ENCODE data around the gene ERICH6B.

The ERICH6B gene

GRCh38 chr13:45506811-45507210, 108.7 kb downstream of the ERICH6B start:
- DNase-seq (ENCODE audit: low spot score) = no peak

- DNase-seq (ENCODE audit: low spot score) = no peak
These were observed 111.9 kb downstream of the ERICH6B start for GRCh38 chr13:45503658-45504057.

- DNase-seq (ENCODE audit: low spot score) = no peak
These were observed 114.4 kb downstream of the ERICH6B start for GRCh38 chr13:45501175-45501526.

GRCh38 chr13:45500492-45501174, 114.9 kb downstream of the ERICH6B start:
- no peak for DNase-seq (ENCODE audit: low spot score)

- no peak for DNase-seq (ENCODE audit: low spot score)
These were observed 118.6 kb downstream of the ERICH6B start for GRCh38 chr13:45496942-45497341.

- DNase-seq (ENCODE audit: low spot score) = no peak
These were observed 123.0 kb downstream of the ERICH6B start for GRCh38 chr13:45492538-45492937.

Small RNA genes within 50 kb of the gene (small RNA-seq; reads per million reads assigned to genes)
- gene RNA5SP27 = 0 reads per million in 2 experiments
- gene TIMM9P3 = 0 reads per million in 2 experiments

Measured in SK-N-DZ (cell line).